ENCODE data around the gene CACNA1S. TPM values are rescaled to one million over a fixed set of nuclear protein-coding genes. Genes with fewer than 3 reads are reported as not detected.

CACNA1S gene
- polyA plus RNA-seq, 1 experiment: not detected

DNA sequence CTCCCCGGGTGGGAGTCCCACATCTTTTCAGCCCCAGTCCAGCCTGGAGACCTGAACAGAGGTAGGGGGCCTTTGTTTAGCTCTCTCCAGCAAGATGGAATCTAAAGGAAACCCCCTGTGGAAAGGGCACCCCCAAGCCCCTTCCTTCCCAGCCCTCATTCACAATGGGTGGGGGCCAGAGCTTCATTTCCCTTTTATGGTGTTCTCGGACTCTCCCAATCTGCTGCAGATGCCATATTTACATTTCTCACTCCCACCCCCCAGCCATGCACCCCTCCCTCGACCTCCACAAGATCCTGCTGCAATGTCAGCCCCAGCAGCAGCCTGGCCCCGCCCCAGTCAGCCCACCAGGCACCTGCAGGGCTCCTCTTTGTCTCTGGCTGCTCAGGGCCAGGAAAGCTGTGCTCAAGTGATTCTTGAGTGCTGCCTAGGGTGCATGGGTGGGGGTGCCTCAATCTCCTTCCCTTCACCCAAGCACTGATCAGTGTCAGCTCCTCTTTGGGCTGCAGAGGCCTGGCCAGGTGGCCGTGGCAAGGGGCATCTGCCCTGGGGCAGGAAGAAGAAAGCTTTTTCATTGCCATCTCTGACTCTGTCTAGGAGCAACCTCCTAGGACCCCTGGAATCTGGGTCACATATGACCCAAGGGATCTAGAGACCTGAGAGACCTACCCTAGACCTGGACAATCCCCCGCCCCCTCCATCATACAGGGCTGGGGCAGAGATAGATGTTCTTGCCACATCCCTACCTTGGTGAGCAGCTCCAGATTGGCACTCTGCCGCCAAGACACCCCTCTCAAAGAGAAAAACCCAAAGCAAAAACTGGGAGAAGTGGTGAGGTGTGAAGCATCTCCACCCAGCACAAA is 90.4 kb downstream of the CACNA1S start:
- no peaks in the 10 kb centered on the region for H3K36me3 ChIP-seq (ENCODE audit: control insufficient read depth, insufficient read depth, low read length)
- ChIA-PET POLR2A (no interaction called here), CTCF (interaction anchor here (1.6 to 2.2 kb wide), 3 partner anchors 12 to 50 kb away, joined by 3 to 13 read pairs (median 5); no protein-coding TSS in a partner anchor)
- DNase-seq (ENCODE audit: low read depth): no peak
- H3K27me3 ChIP-seq (ENCODE audit: control insufficient read depth, insufficient read depth, low read length): peaks cover 20% of the 10 kb centered on the region
- TF ChIP-seq, protein P1, sequence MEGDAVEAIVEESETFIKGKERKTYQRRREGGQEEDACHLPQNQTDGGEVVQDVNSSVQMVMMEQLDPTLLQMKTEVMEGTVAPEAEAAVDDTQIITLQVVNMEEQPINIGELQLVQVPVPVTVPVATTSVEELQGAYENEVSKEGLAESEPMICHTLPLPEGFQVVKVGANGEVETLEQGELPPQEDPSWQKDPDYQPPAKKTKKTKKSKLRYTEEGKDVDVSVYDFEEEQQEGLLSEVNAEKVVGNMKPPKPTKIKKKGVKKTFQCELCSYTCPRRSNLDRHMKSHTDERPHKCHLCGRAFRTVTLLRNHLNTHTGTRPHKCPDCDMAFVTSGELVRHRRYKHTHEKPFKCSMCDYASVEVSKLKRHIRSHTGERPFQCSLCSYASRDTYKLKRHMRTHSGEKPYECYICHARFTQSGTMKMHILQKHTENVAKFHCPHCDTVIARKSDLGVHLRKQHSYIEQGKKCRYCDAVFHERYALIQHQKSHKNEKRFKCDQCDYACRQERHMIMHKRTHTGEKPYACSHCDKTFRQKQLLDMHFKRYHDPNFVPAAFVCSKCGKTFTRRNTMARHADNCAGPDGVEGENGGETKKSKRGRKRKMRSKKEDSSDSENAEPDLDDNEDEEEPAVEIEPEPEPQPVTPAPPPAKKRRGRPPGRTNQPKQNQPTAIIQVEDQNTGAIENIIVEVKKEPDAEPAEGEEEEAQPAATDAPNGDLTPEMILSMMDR (IDR thresholded peaks at IDR 0.05; ENCODE audit: insufficient read depth, low read depth, low read length): no peak
- H3K4me3 ChIP-seq (ENCODE audit: low read depth, low read length): no peak overlapping the region

DNA sequence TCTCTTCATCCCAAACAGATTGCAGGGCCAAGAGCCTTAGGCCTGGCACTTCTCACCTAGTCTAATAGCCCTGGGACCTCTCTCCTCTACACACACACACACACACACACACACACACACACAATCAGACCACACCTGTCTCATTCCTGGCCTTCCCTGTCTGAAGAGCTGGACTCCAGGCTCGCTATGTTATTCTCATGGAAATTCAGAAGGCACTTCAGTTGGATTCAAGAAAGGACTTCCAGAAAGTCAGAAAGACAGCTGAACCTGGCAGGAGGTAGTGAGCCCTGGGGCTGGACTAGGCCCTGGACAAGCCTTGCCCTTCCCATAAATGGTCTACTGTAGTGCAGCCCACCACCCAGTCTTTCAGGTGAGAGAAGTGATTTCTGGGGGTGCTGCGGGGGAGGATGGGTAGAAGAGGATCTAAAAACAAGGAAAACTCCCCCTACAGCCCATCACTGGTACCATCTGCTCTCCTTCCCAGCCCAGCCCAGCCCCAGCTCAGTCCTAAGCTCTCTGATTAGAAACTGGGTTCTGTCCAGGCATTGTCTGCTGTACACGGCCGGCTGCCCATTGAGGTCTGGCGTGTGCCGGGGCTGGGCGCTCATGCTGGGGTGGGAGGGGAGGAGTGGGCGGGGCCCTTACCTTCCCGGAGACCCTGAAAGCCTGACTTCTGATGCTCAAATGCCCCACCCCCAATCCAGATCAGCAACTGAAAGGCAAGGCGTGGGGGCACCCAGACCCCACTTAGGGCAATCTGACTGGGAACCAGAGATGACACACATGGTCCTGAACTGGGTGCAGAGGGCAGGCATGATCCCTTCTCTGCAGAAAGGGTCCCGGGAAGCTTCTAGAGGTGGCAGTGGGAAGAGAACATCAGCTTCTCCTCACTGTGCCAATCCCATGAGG is 91.3 kb downstream of the CACNA1S start:
- POLR2A ChIA-PET: no interaction called here
- CTCF ChIA-PET: interaction anchor here (1.6 to 2.2 kb wide), 3 partner anchors 12 to 50 kb away, joined by 3 to 13 read pairs (median 5); no protein-coding TSS in a partner anchor
- DNase-seq (ENCODE audit: low read depth): no peak
- H3K4me3 ChIP-seq (ENCODE audit: low read depth, low read length): no peak overlapping the region
- no peaks in the 10 kb centered on the region for H3K36me3 ChIP-seq (ENCODE audit: control insufficient read depth, insufficient read depth, low read length)
- TF ChIP-seq, protein P1 (IDR thresholded peaks at IDR 0.05; ENCODE audit: insufficient read depth, low read depth, low read length): peak; percentile 22; the same call in 1 of the 2 replicates
- peaks cover 23% of the 10 kb centered on the region for H3K27me3 ChIP-seq (ENCODE audit: control insufficient read depth, insufficient read depth, low read length)

DNA sequence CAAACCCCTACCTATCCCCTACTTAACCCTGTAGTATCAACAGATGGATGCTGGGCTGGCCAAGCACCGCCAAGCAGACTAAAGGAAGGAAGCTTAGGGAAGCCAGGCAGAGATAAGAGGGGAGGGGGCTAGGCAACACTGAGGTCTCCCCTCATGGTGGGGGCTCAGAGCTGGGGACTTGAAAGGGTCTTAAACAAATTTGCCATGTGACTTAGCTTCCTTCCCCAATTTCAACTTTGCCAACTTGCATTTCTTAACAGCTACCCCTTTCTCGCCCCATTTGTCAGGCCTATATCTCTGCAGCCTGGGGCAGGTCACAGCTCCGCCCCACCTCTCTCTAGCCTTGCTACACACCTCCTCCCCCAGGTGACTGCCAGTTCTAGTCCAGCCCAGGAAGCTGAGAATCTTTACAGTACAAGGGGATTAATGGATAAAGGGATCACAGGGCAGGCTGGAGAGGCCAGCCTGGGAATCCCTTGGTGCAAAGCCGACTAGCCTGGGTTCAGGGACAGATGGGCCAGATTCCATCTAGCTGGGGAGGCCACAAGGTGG is 92.1 kb downstream of the CACNA1S start:
- CTCF ChIA-PET: interaction anchor here (0.6 to 2.2 kb wide), 4 partner anchors 11 to 23 kb away, joined by 3 to 13 read pairs (median 4); no protein-coding TSS in a partner anchor
- no peak for DNase-seq (ENCODE audit: low read depth)
- H3K27me3 ChIP-seq (ENCODE audit: control insufficient read depth, insufficient read depth, low read length): peaks cover 29% of the 10 kb centered on the region

DNA sequence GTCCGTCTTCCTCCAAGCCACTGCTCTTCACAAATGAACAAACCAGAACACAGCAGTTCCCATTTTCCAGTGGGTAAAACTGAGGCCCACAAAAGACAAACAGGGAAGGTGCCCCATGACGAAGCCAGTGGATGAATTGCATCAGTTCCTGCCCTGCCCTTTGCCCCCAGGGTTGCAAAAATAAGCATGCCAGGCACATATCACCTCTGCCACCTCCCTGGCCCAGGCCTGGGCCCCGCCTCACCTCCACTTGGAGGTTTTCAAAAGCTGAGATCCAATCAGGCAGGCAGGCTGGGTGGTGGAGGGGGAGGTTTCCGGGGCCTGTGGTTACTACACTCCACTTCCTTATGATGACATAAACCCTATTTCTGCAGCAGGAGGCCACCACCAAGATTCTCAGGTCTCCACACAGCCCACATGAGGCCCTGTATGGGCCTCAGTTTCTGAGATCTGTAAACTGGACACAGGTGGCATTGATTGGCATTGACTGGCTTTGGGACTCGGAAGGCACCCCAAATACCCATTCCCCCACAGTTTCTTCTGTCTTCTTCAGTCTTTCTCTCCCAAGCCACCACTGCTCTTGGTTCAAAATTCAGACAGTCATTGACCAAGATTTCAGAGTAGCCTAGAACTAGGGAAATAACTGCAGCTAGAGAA is 92.8 kb downstream of the CACNA1S start:
- Histone ChIP-seq H3K27me3 (ENCODE audit: control insufficient read depth, insufficient read depth, low read length) (peaks cover 33% of the 10 kb centered on the region), H3K36me3 (ENCODE audit: control insufficient read depth, insufficient read depth, low read length) (no peaks in the 10 kb centered on the region), H3K4me3 (ENCODE audit: low read depth, low read length) (no peak overlapping the region)
- ChIA-PET POLR2A (no interaction called here), CTCF (interaction anchor here (1.0 to 2.2 kb wide), 3 partner anchors 10 to 28 kb away, joined by 4 to 13 read pairs (median 4); no protein-coding TSS in a partner anchor)
- DNase-seq (ENCODE audit: low read depth): no peak
- TF ChIP-seq, protein P1 (IDR thresholded peaks at IDR 0.05; ENCODE audit: insufficient read depth, low read depth, low read length): no peak

More for the DNA sequence above, 92.1 kb downstream of the CACNA1S start:
- Histone ChIP-seq H3K4me3 (ENCODE audit: low read depth, low read length) (no peak overlapping the region), H3K36me3 (ENCODE audit: control insufficient read depth, insufficient read depth, low read length) (no peaks in the 10 kb centered on the region)
- TF ChIP-seq, protein P1 (IDR thresholded peaks at IDR 0.05; ENCODE audit: insufficient read depth, low read depth, low read length): no peak
- POLR2A ChIA-PET: no interaction called here

Data from BJ (cell line).